ENCODE results near the gene SDHB. TPM values are rescaled to one million over a fixed set of nuclear protein-coding genes. Genes with fewer than 3 reads are reported as not detected.

The SDHB gene
- total RNA-seq, 4 donors from 2014 or later, result 84.2 to 128 (median 117) TPM

DNA sequence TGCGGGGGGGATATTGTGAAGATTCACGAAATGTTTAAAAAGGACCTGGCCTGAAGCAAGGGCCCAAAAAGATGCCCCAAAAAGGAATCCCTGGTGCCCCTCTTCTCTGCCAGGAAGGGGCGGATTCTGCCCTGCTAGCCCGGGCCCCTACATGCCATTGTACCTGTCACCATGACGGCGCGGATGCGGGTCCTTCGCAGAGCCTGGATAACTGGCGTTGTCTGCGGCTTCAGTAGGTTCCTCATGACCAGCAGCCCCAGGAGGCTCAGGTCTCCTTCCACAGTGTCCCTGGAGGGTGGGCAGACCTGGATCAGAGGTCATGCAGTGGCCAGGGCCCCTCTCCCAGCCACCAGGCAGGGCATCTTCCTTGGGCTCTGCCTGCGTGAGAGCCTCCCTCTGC, 62.3 kb downstream of the SDHB start:
- DNase-seq (ENCODE audit: low spot score), result no peak
- no peak for TF ChIP-seq CTCF (IDR thresholded peaks at IDR 0.05)
- ATAC-seq (ENCODE audit: low FRiP score), result no peak

GRCh38 chr1:16989676-16990391, 64.0 kb downstream of the SDHB start:
- DNase-seq (ENCODE audit: low spot score), result no peak
- ATAC-seq (ENCODE audit: low FRiP score), result no peak
- TF ChIP-seq CTCF (IDR thresholded peaks at IDR 0.05), result no peak

GRCh38 chr1:16988210-16988609, 65.6 kb downstream of the SDHB start:
- TF ChIP-seq CTCF (IDR thresholded peaks at IDR 0.05), result no peak
- no peak for DNase-seq (ENCODE audit: low spot score)
- ATAC-seq (ENCODE audit: low FRiP score), result no peak

DNA sequence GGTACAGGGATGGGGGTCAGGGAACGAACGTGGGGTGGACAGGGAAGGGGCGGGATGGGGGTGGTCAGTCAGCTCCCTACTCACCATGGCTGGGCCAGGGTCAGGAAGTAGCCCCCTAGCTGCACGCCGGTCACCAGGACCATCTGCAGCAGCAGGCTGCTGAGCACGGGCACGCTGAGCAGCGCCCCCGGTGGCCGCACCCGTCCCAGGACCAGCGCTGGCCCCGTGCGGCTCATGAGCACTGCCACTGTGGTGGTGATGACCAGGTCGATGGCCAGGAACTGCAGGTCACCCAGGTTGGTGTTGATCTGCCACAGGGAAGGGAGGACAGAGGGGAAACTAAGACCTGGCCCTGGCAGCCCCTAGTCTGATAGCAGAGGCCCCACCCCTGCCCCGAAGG, 66.9 kb downstream of the SDHB start:
- no peak for ATAC-seq (ENCODE audit: low FRiP score)
- DNase-seq (ENCODE audit: low spot score), result no peak
- TF ChIP-seq CTCF (IDR thresholded peaks at IDR 0.05), result no peak

DNA sequence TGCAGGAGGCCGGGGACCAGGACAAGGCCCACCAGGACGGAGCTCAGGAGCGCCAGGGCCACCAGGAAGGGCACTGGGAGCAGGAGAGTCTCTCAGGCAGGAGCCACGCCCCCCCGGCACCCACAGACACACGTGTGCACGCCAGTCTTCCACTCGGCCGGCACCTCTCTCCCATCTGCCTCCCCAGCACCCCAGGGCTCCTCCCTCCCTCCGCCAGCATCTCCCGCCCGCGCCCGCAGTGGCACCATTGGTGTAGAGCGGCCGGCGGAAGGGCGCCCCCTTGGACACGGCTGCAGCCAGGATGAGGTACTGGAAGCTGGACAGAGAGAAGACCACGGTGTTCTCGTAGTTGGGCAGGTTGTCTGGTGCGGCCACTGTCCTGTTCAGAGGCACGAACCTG, 67.3 kb downstream of the SDHB start:
- ATAC-seq (ENCODE audit: low FRiP score), result no peak
- TF ChIP-seq CTCF (IDR thresholded peaks at IDR 0.05), result no peak

DNA sequence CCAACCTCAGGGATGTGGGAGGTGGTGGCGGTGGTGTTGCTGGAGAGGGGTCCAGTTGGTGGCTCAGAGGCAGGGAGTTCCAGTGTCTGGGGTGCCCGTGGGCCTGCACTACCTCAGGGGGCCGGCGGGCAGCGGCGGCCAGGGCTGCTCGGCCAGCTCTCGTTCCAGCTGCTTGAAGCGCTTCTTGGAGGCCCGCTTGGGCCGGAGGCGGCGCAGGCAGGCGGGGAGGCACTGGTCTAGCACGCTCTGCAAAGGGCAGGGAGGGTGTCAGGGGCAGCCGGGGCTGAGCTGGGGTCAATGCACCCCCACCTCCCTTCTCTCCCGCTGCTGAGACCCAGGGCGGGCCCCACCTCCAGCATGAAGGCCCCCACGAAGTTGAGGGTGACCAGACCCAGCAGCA, 67.7 kb downstream of the SDHB start:
- ATAC-seq (ENCODE audit: low FRiP score) (no peak), DNase-seq (ENCODE audit: low spot score) (no peak)
- no peak for TF ChIP-seq CTCF (IDR thresholded peaks at IDR 0.05)

More for the DNA sequence above, 67.3 kb downstream of the SDHB start:
- no peak for DNase-seq (ENCODE audit: low spot score)

DNA sequence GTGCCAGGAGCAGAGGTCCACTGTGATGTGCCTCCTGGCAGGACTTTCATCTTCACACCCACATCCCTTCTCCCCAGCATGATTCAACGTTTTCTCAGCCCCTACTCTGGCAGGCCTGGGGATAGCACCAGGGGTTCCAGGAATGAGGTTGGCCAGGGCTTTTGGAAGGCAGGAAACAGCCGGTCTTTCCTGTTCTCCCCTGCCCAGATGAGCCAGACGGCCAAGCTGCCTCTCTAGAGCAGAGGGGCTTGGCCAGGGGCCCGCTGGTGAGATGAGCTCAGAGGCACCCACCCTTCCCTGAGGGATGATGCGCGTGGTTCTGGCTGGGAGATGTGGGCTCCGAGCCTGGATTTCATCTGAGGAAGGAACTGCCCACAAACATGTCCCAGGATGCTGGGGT, 69.1 kb downstream of the SDHB start:
- peak; percentile 51 for DNase-seq (ENCODE audit: low spot score)
- no peak for TF ChIP-seq CTCF (IDR thresholded peaks at IDR 0.05)
- ATAC-seq (ENCODE audit: low FRiP score), result peak; percentile 93
